ENCODE results near the gene RNF126.

The RNF126 gene

DNA sequence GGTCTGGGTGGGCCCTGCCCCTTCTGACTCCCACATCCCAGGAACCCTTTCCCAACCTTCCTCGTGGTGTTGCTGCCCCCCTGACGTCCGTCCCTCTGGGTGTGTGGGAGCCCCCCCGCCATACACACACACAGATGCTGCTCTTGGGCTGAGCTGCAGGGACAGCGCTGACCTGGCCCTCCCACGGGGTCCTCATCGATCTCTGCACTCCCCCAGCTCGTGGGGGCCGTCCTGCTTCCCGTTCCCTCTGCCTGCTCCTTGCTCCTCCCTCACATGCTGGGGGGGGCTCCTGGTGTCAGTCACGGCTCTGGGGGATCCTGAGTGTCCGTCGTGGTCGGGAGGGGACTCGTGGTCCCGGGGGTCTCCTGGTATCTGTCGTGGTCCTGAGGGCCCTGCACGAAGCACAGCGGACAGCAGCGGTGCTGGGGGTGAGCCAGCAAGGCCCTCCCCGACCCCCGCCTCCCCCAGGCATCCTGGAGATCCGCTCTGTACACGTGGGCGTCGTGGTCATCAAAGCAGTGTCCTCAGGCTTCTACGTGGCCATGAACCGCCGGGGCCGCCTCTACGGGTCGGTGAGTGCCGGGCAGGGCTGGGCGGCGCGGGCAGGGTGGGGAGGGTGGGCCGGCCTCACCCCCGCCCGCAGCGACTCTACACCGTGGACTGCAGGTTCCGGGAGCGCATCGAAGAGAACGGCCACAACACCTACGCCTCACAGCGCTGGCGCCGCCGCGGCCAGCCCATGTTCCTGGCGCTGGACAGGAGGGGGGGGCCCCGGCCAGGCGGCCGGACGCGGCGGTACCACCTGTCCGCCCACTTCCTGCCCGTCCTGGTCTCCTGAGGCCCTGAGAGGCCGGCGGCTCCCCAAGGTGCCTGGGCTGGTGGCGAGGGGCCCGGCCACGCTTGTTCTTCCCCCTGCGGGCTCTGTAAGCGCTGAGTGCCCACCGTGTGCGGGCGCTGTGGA is 20.0 kb downstream of the RNF126 start:
- Histone ChIP-seq H3K9ac (peak overlapping the region in 1 of 11 experiments; percentile 35; a peak in 3 of 22 replicates), H3K27me3 (peaks cover 0 to 34% (median 7%) of the 10 kb centered on the region in 11 experiments; a peak in 13 of 22 replicates), H3K4me3 (no peak overlapping the region), H3K9me3 (replicated peaks in 1 of 11) (no peaks in the 10 kb centered on the region), H3K36me3 (peaks cover 24 to 35% (median 27%) of the 10 kb centered on the region in 11 experiments), H3K4me1 (peaks cover 22 to 63% (median 50%) of the 10 kb centered on the region in 10 experiments), H3K4me2 (peak overlapping the region in 9 of 11 experiments; percentile 33 to 95 (median 86); a peak in 17 of 22 replicates), H4K20me1 (peaks cover 34 to 90% (median 70%) of the 10 kb centered on the region in 11 experiments; a peak in 21 of 22 replicates), H3K27ac (peak overlapping the region in 1 of 11 experiments; percentile 58; a peak in 1 of 22 replicates)
- TF ChIP-seq Cebpa-rat (IDR thresholded peaks at IDR 0.05): no peak

DNA sequence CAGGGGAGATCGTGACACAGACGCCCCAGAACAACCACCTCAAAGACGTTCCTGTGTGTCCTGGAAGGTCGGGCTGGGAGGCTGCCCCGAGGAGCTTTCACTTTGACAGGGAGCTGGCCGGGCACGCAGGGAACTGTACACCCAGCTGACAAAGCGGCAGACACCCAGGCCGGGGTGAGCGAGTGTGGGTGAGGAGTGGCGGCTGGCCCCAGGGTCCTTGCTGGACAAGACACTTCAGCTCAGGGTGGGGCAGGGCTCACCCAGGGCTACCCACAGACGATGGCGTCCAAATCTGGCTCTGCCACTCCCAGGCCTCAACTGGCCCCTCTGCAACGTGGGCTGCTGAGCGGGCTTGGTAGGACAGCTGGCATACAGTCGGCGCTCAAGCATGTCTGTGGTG is 21.3 kb downstream of the RNF126 start:
- H3K4me3 ChIP-seq: no peak overlapping the region
- peaks cover 11 to 21% (median 13%) of the 10 kb centered on the region in 11 experiments for H3K36me3 ChIP-seq
- peaks cover 22 to 83% (median 58%) of the 10 kb centered on the region in 11 experiments; a peak in 21 of 22 replicates for H4K20me1 ChIP-seq
- peaks cover 0 to 48% (median 7%) of the 10 kb centered on the region in 11 experiments; a peak in 13 of 22 replicates for H3K27me3 ChIP-seq
- no peaks in the 10 kb centered on the region for H3K9me3 ChIP-seq (replicated peaks in 1 of 11)
- no peak overlapping the region for H3K9ac ChIP-seq
- H3K4me1 ChIP-seq: peaks cover 35 to 76% (median 63%) of the 10 kb centered on the region in 10 experiments
- no peak overlapping the region for H3K27ac ChIP-seq
- no peak for TF ChIP-seq Cebpa-rat (IDR thresholded peaks at IDR 0.05)
- H3K4me2 ChIP-seq: peak overlapping the region in 2 of 11 experiments; percentile 14 to 26; a peak in 2 of 22 replicates

DNA sequence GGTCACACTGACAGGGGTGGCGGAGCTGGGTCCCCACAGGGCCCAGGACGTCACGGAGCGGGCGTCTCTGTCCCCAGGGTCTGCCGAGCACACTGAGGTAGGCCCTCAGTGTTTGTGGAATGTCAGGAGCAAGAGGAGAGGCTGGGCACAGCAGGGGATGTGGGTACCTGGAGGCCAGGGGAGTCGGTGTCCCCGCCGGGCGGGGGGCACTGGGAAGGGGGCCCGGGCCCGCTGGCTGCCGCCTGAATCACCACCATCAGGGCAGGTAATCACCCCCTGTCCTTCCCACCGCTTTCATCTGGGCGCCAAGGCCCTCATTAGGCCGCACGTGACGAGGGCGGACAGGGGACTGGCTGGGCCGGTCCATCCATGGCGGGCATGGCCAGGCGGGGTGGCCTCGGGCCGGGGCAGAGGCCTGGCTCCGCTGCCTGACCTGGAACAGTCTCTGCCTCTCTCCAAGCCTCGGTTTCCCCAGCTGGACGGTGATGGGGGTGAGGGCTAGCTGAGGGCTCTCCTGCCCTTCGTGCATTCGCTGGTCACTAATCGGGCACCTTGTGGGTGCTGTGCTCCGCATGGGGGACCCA is 22.3 kb downstream of the RNF126 start:
- no peak overlapping the region for H3K27ac ChIP-seq
- peaks cover 0 to 53% (median 7%) of the 10 kb centered on the region in 11 experiments; a peak in 13 of 22 replicates for H3K27me3 ChIP-seq
- peak overlapping the region in 5 of 11 experiments; percentile 10 to 83 (median 29); a peak in 5 of 22 replicates for H3K4me2 ChIP-seq
- H3K36me3 ChIP-seq: peaks cover under 1 to 11% (median 3%) of the 10 kb centered on the region in 11 experiments; a peak in 16 of 22 replicates
- no peaks in the 10 kb centered on the region for H3K9me3 ChIP-seq (replicated peaks in 1 of 11)
- TF ChIP-seq Cebpa-rat (IDR thresholded peaks at IDR 0.05): no peak
- H3K4me3 ChIP-seq: no peak overlapping the region
- H3K9ac ChIP-seq: no peak overlapping the region
- H4K20me1 ChIP-seq: peaks cover 13 to 73% (median 53%) of the 10 kb centered on the region in 11 experiments; a peak in 21 of 22 replicates
- H3K4me1 ChIP-seq: peaks cover 40 to 82% (median 69%) of the 10 kb centered on the region in 10 experiments

DNA sequence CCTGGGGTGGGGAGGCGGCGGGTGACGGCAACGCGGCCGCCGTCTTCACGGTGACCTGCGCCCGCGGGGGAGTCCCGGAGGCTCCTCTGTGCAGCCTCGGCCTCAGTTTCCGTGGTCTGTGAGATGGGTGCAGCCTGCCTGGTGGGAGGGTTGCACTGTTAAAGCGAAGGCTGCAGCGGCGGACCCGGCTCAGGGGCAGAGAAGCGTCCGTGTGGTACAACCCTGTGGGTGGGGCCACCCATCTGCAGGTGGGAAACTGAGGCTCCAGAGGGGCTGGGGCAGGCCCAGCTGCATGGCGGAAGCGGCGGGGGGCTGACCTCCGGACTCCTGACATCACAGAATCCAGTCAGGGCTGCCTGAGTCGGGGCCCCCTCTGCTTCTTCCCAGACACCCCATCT is 22.9 kb downstream of the RNF126 start:
- TF ChIP-seq Cebpa-rat (IDR thresholded peaks at IDR 0.05): no peak

DNA sequence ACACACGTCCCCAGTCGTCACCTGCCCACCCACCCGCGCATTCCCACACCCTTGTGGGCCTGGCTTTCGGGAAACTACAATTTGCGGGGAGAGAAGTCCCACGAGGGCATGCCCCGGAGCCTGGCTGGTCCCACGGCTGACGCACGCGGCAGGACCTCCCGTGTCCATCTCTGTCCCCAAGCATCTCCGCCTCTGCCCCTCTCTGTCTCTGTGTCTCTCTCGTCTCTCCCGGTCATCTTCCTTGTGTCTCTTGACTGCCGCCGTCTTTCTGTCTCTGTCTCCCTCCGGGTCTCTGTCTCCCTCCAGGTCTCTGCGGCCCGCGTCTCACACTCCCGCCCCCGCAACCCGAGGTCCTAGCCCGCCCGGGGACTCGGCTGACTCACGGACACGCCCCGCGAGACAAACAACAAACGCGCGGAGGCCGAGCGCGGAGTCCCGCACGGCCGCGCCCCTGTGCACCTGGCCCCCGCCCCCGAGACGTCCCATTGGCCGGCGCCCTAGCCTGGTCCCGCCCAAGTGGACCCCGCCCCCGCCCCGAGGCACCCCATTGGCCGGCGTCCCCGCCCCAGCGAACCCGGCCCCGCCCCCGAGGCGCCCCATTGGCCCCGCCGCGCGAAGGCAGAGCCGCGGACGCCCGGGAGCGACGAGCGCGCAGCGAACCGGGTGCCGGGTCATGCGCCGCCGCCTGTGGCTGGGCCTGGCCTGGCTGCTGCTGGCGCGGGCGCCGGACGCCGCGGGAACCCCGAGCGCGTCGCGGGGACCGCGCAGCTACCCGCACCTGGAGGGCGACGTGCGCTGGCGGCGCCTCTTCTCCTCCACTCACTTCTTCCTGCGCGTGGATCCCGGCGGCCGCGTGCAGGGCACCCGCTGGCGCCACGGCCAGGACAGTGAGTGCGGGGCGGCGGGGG is 23.5 kb downstream of the RNF126 start, which contains the start of gene FGF22:
Gene FGF22 (plus strand): TSS at position 627 of the 908 bp plus-strand sequence. CDS start 47 bp downstream, at position 674.
- Histone ChIP-seq H3K4me1 (peaks cover 36 to 82% (median 69%) of the 10 kb centered on the region in 10 experiments), H3K4me2 (peak within 1 kb of the TSS; percentile 75 to 99 (median 92)), H3K9ac (no peak within 1 kb of the TSS; a peak in 1 of 22 replicates), H4K20me1 (peaks cover 4 to 61% (median 41%) of the 10 kb centered on the region in 11 experiments; a peak in 21 of 22 replicates), H3K27ac (no peak within 1 kb of the TSS), H3K4me3 (peak within 1 kb of the TSS in 6 of 10 experiments; percentile 42 to 59 (median 48); a peak in 11 of 20 replicates), H3K36me3 (peaks cover 0 to 2% (median 0%) of the 10 kb centered on the region in 11 experiments; a peak in 2 of 22 replicates), H3K9me3 (replicated peaks in 1 of 11) (no peaks in the 10 kb centered on the region), H3K27me3 (peaks cover 0 to 49% (median 7%) of the 10 kb centered on the region in 11 experiments; a peak in 13 of 22 replicates)
- no peak for TF ChIP-seq Cebpa-rat (IDR thresholded peaks at IDR 0.05)

More for the DNA sequence above, 22.9 kb downstream of the RNF126 start:
- Histone ChIP-seq H3K36me3 (peaks cover 0 to 9% (median 0%) of the 10 kb centered on the region in 11 experiments; a peak in 4 of 22 replicates), H3K9ac (no peak overlapping the region), H3K9me3 (replicated peaks in 1 of 11) (no peaks in the 10 kb centered on the region), H4K20me1 (peaks cover 10 to 68% (median 48%) of the 10 kb centered on the region in 11 experiments; a peak in 21 of 22 replicates), H3K4me2 (peak overlapping the region; percentile 52 to 95 (median 58); a peak in 17 of 22 replicates), H3K4me3 (peak overlapping the region in 5 of 10 experiments; percentile 34 to 54 (median 44); a peak in 4 of 20 replicates), H3K4me1 (peaks cover 40 to 82% (median 70%) of the 10 kb centered on the region in 10 experiments), H3K27ac (no peak overlapping the region), H3K27me3 (peaks cover 0 to 53% (median 7%) of the 10 kb centered on the region in 11 experiments; a peak in 13 of 22 replicates)

DNA sequence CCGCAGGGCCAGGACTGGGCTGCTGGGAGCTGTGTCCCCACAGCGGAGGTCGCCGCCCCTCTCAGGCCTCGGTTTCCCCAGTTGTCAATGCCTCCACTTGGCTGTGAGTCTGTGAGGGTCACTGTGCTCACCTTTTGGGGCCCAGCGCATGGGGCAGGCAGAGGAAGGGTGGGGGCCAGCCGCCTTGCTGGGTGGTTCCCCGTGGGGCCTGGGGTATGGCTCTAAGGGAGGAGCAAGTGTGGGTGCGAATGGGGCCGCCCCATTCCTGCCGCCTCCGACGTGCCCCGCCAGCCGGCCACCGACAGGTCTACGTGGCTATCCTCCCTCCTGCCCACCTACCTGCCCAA is 24.1 kb downstream of the RNF126 start:
- Histone ChIP-seq H3K36me3 (no peaks in the 10 kb centered on the region; a peak in 1 of 22 replicates), H3K27ac (no peak overlapping the region), H3K27me3 (peaks cover 0 to 43% (median 7%) of the 10 kb centered on the region in 11 experiments; a peak in 13 of 22 replicates), H3K4me2 (peak overlapping the region; percentile 75 to 99 (median 92)), H3K4me3 (peak overlapping the region in 2 of 10 experiments; percentile 42 to 49; a peak in 4 of 20 replicates), H3K9me3 (replicated peaks in 1 of 11) (no peaks in the 10 kb centered on the region), H3K9ac (no peak overlapping the region), H3K4me1 (peaks cover 36 to 82% (median 69%) of the 10 kb centered on the region in 10 experiments), H4K20me1 (peaks cover 0 to 55% (median 35%) of the 10 kb centered on the region in 11 experiments; a peak in 19 of 22 replicates)
- TF ChIP-seq Cebpa-rat (IDR thresholded peaks at IDR 0.05): no peak

DNA sequence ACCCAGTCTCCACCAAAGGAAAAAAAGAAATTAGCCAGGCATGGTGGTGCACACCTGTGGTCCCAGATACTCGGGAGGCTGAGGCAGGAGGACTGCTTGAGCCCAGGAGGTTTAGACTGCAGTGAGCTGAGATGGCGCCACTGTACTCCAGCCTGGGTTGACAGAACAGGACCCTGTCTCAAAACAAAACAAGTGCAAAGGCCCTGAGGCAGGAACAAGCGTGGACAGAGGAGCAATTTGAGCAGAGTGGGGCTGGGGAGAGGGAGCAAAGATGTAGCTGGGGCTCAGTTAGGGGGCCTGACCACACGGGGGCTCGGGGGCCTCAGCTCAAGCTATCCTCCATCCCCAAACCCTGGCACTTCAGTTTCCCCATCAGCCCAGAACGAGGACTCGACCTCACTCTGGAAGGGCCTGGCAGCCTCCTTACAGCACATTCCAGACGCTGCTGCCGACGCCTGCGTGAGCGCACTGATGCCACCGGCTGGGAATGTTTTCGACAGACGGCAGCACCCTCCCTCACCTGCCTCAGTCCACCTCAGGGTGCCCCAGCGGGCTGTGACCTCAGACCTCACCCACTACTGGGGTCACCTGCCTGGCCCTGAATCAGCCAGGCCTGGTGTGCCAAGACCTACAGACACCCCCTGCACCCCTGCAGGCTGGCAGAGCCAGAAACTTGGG is 27.9 kb downstream of the RNF126 start:
- Histone ChIP-seq H3K9ac (peak overlapping the region in 3 of 11 experiments; percentile 2 to 57 (median 25); a peak in 4 of 22 replicates), H3K9me3 (replicated peaks in 1 of 11) (no peaks in the 10 kb centered on the region), H3K4me2 (peak overlapping the region in 9 of 11 experiments; percentile 75 to 99 (median 91); a peak in 13 of 22 replicates), H3K36me3 (peaks cover 3 to 20% (median 12%) of the 10 kb centered on the region in 11 experiments; a peak in 15 of 22 replicates), H3K27ac (no peak overlapping the region), H4K20me1 (peaks cover 0 to 43% (median 26%) of the 10 kb centered on the region in 11 experiments; a peak in 17 of 22 replicates), H3K4me1 (peaks cover 48 to 84% (median 79%) of the 10 kb centered on the region in 10 experiments), H3K4me3 (no peak overlapping the region), H3K27me3 (peaks cover 0 to 31% (median 7%) of the 10 kb centered on the region in 11 experiments; a peak in 13 of 22 replicates)
- no peak for TF ChIP-seq Cebpa-rat (IDR thresholded peaks at IDR 0.05)
